Body of pancreas (tissue), 4 donors: Measurements from ENCODE around the gene C11orf68.

Experiments
- POLR2A ChIP-seq, 3 donors: fragments of 450-650 bp; IDR thresholded peaks; one replicate each; pipeline ENCODE4 v1.6.1; 2016; ENCODE audit warnings: antibody characterized with exemption in 3 of 3, mild to moderate bottlenecking in 2 of 3
- TF ChIP-seq, protein P1 (sequence below), 7 experiments: fragments of 450-650 bp in 4 of 7; fragments of 200-600 bp in 3 of 7; sonication (generic) in 3 of 7; IDR thresholded peaks; one replicate each; pipeline ENCODE4 v1.5.1; 2016 to 2019; ENCODE audit warnings: antibody characterized with exemption in 7 of 7

DNA sequence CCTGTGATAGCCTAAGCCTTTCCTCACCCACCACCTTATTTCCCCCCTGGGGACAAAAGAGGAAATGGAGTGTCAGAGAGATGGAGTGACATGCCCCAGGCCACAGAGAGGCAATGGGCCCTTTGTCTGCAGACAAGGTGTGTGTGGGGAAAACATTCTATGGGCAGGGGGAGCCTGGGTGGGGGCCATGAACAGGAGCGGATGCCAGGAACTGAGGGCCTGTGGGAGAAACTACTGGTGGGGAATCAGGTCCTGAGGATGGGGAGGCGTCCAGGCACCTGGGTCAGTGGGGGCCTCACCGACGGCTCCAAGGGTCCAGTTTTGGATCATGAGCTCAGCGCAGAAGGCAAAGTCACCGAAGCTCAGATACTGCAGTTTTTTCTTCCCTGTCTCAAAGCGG lies 33.6 kb downstream of the C11orf68 start:
- TF ChIP-seq, protein P1, sequence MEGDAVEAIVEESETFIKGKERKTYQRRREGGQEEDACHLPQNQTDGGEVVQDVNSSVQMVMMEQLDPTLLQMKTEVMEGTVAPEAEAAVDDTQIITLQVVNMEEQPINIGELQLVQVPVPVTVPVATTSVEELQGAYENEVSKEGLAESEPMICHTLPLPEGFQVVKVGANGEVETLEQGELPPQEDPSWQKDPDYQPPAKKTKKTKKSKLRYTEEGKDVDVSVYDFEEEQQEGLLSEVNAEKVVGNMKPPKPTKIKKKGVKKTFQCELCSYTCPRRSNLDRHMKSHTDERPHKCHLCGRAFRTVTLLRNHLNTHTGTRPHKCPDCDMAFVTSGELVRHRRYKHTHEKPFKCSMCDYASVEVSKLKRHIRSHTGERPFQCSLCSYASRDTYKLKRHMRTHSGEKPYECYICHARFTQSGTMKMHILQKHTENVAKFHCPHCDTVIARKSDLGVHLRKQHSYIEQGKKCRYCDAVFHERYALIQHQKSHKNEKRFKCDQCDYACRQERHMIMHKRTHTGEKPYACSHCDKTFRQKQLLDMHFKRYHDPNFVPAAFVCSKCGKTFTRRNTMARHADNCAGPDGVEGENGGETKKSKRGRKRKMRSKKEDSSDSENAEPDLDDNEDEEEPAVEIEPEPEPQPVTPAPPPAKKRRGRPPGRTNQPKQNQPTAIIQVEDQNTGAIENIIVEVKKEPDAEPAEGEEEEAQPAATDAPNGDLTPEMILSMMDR (IDR thresholded peaks at IDR 0.05), result no peak
- no peak for TF ChIP-seq POLR2A (IDR thresholded peaks at IDR 0.05)
